Activated naive CD8-positive, alpha-beta T cell treated with anti-CD3 and anti-CD28 coated beads for 36 hours (primary cell): ENCODE measurements around the gene STX1B. TPM values are rescaled to one million over a fixed set of nuclear protein-coding genes. Genes with fewer than 3 reads are reported as not detected.

Experiments
- DNase-seq: peaks from one replicate; pipeline ENCODE4 v3.0.0; 2021
- H3K27ac Mint-ChIP-seq: one replicate; pipeline ENCODE4 v1.8.0; 2022; ENCODE audit warnings: mild to moderate bottlenecking, moderate library complexity, mixed read lengths
- H3K27me3 Mint-ChIP-seq: one replicate; pipeline ENCODE4 v1.8.0; 2022; ENCODE audit warnings: mild to moderate bottlenecking, mixed read lengths
- H3K36me3 Mint-ChIP-seq: one replicate; pipeline ENCODE4 v1.8.0; 2021; ENCODE audit warnings: mild to moderate bottlenecking, mixed read lengths
- H3K4me1 Mint-ChIP-seq: one replicate; pipeline ENCODE4 v1.8.0; 2021; ENCODE audit warnings: mixed read lengths
- H3K4me3 Mint-ChIP-seq: one replicate; pipeline ENCODE4 v1.8.0; 2022; ENCODE audit warnings: mild to moderate bottlenecking, moderate library complexity, mixed read lengths
- H3K9me3 Mint-ChIP-seq: one replicate; pipeline ENCODE4 v1.8.0; 2022; ENCODE audit warnings: mixed read lengths
- total RNA-seq, 2 experiments: library from RNA; stranded (reverse); gene quantifications; one replicate each; pipeline ENCODE4 v1.2.3, GENCODE V29; 2021

The STX1B gene
- total RNA-seq: 1 to 10 TPM; 1.3 to 1.6 TPM

- Mint-ChIP-seq H3K4me3 (peak within 1 kb of the TSS; percentile 73), H3K9me3 (no peaks in the 10 kb centered on the region), H3K4me1 (peaks cover 7% of the 10 kb centered on the region), H3K27ac (peak within 1 kb of the TSS; percentile 0), H3K36me3 (no peaks in the 10 kb centered on the region), H3K27me3 (peaks cover 26% of the 10 kb centered on the region)
- peak; percentile 51 for DNase-seq
These were observed at the start of gene STX1B for GRCh38 chr16:31010585-31011325. TSS of gene STX1B (minus strand) at chr16:31010638. CDS start at chr16:31010396, 242 bp downstream.

- Mint-ChIP-seq H3K4me1 (peaks cover 3% of the 10 kb centered on the region), H3K27ac (no peak overlapping the region), H3K9me3 (no peaks in the 10 kb centered on the region), H3K4me3 (no peak overlapping the region), H3K36me3 (peaks cover 6% of the 10 kb centered on the region), H3K27me3 (no peaks in the 10 kb centered on the region)
- no peak for DNase-seq
These were observed 45.2 kb upstream of the STX1B start for GRCh38 chr16:31055613-31056012.

- Mint-ChIP-seq H3K9me3 (no peaks in the 10 kb centered on the region), H3K27ac (no peak overlapping the region), H3K27me3 (no peaks in the 10 kb centered on the region), H3K4me1 (peaks cover 3% of the 10 kb centered on the region), H3K4me3 (no peak overlapping the region), H3K36me3 (peaks cover 4% of the 10 kb centered on the region)
- no peak for DNase-seq
These were observed 41.7 kb upstream of the STX1B start for GRCh38 chr16:31052114-31052513.

GRCh38 chr16:31050280-31051030 lies 40.0 kb upstream of the STX1B start:
- Mint-ChIP-seq H3K4me3 (no peak overlapping the region), H3K27me3 (no peaks in the 10 kb centered on the region), H3K4me1 (peaks cover 3% of the 10 kb centered on the region), H3K9me3 (no peaks in the 10 kb centered on the region), H3K27ac (no peak overlapping the region), H3K36me3 (no peaks in the 10 kb centered on the region)
- DNase-seq: no peak

GRCh38 chr16:31043898-31044481 lies 33.6 kb upstream of the STX1B start:
- no peak overlapping the region for H3K4me3 Mint-ChIP-seq
- DNase-seq: no peak
- peak overlapping the region; percentile 38 for H3K27ac Mint-ChIP-seq
- no peaks in the 10 kb centered on the region for H3K27me3 Mint-ChIP-seq
- no peaks in the 10 kb centered on the region for H3K9me3 Mint-ChIP-seq
- no peaks in the 10 kb centered on the region for H3K36me3 Mint-ChIP-seq
- no peaks in the 10 kb centered on the region for H3K4me1 Mint-ChIP-seq

- Mint-ChIP-seq H3K9me3 (no peaks in the 10 kb centered on the region), H3K4me3 (no peak overlapping the region), H3K27me3 (no peaks in the 10 kb centered on the region), H3K4me1 (no peaks in the 10 kb centered on the region), H3K27ac (no peak overlapping the region), H3K36me3 (no peaks in the 10 kb centered on the region)
- DNase-seq: no peak
These were observed 32.9 kb upstream of the STX1B start for GRCh38 chr16:31043352-31043751.

GRCh38 chr16:31042866-31043265 lies 32.4 kb upstream of the STX1B start:
- no peaks in the 10 kb centered on the region for H3K36me3 Mint-ChIP-seq
- no peak for DNase-seq
- no peaks in the 10 kb centered on the region for H3K27me3 Mint-ChIP-seq
- H3K4me1 Mint-ChIP-seq: no peaks in the 10 kb centered on the region
- no peaks in the 10 kb centered on the region for H3K9me3 Mint-ChIP-seq
- no peak overlapping the region for H3K4me3 Mint-ChIP-seq
- no peak overlapping the region for H3K27ac Mint-ChIP-seq

GRCh38 chr16:31038993-31039392 lies 28.6 kb upstream of the STX1B start:
- H3K36me3 Mint-ChIP-seq: peaks cover 1% of the 10 kb centered on the region
- peaks cover 7% of the 10 kb centered on the region for H3K4me1 Mint-ChIP-seq
- no peak for DNase-seq
- no peak overlapping the region for H3K4me3 Mint-ChIP-seq
- no peaks in the 10 kb centered on the region for H3K27me3 Mint-ChIP-seq
- H3K9me3 Mint-ChIP-seq: no peaks in the 10 kb centered on the region
- H3K27ac Mint-ChIP-seq: no peak overlapping the region

- H3K27me3 Mint-ChIP-seq: no peaks in the 10 kb centered on the region
- peaks cover 3% of the 10 kb centered on the region for H3K36me3 Mint-ChIP-seq
- no peak overlapping the region for H3K27ac Mint-ChIP-seq
- peaks cover 16% of the 10 kb centered on the region for H3K4me1 Mint-ChIP-seq
- no peak overlapping the region for H3K4me3 Mint-ChIP-seq
- H3K9me3 Mint-ChIP-seq: no peaks in the 10 kb centered on the region
- DNase-seq: no peak
These were observed 26.3 kb upstream of the STX1B start for GRCh38 chr16:31036691-31037090.

- DNase-seq: peak; percentile 86
- H3K36me3 Mint-ChIP-seq: peaks cover 3% of the 10 kb centered on the region
- H3K4me3 Mint-ChIP-seq: peak overlapping the region; percentile 96
These were observed 23.5 kb upstream of the STX1B start for GRCh38 chr16:31033709-31034492.

GRCh38 chr16:31032736-31033708 lies 22.6 kb upstream of the STX1B start, which contains the start of gene STX4:
TSS of gene STX4 (plus strand) at chr16:31033558. CDS start at chr16:31033806, 248 bp downstream.
- Mint-ChIP-seq H3K4me1 (peaks cover 18% of the 10 kb centered on the region), H3K27me3 (no peaks in the 10 kb centered on the region), H3K9me3 (no peaks in the 10 kb centered on the region), H3K4me3 (peak within 1 kb of the TSS; percentile 96), H3K27ac (peak within 1 kb of the TSS; percentile 93), H3K36me3 (peaks cover 3% of the 10 kb centered on the region)
- peak; percentile 94 for DNase-seq

More at GRCh38 chr16:31033709-31034492, 23.5 kb upstream of the STX1B start:
- H3K9me3 Mint-ChIP-seq: no peaks in the 10 kb centered on the region
- H3K4me1 Mint-ChIP-seq: peaks cover 18% of the 10 kb centered on the region
- H3K27me3 Mint-ChIP-seq: no peaks in the 10 kb centered on the region
- peak overlapping the region; percentile 93 for H3K27ac Mint-ChIP-seq

GRCh38 chr16:31031276-31031675 lies 20.8 kb upstream of the STX1B start:
- Mint-ChIP-seq H3K4me1 (peaks cover 16% of the 10 kb centered on the region), H3K36me3 (peaks cover 3% of the 10 kb centered on the region), H3K4me3 (no peak overlapping the region), H3K27ac (peak overlapping the region; percentile 56), H3K27me3 (no peaks in the 10 kb centered on the region), H3K9me3 (no peaks in the 10 kb centered on the region)
- DNase-seq: no peak

- Mint-ChIP-seq H3K4me1 (peaks cover 12% of the 10 kb centered on the region), H3K27me3 (no peaks in the 10 kb centered on the region), H3K36me3 (peaks cover 2% of the 10 kb centered on the region), H3K27ac (no peak overlapping the region), H3K9me3 (no peaks in the 10 kb centered on the region), H3K4me3 (no peak overlapping the region)
- DNase-seq: no peak
These were observed 18.8 kb upstream of the STX1B start for GRCh38 chr16:31029272-31029671.

- Mint-ChIP-seq H3K27me3 (no peaks in the 10 kb centered on the region), H3K27ac (no peak overlapping the region), H3K4me3 (no peak overlapping the region), H3K9me3 (no peaks in the 10 kb centered on the region), H3K36me3 (no peaks in the 10 kb centered on the region), H3K4me1 (peaks cover 4% of the 10 kb centered on the region)
- DNase-seq: no peak
These were observed 14.9 kb upstream of the STX1B start for GRCh38 chr16:31025339-31025738.
